SU-DHL-6 (cell line): ENCODE data around the gene UTF1.

Experiments used
- CTCF ChIP-seq: fragments of 200-600 bp; sonication (generic); IDR thresholded peaks from one replicate; pipeline ENCODE4 v1.5.1; 2017; ENCODE audit warnings: antibody characterized with exemption, mild to moderate bottlenecking, low read length, moderate library complexity; ENCODE audit not compliant: insufficient read depth, poor library complexity, severe bottlenecking
- EZH2phosphoT487 ChIP-seq: fragments of 200-600 bp; sonication (generic), shearing (Covaris generic); conservative IDR thresholded peaks from 2 replicates; pipeline ENCODE4 v1.6.1; 2018; ENCODE audit warnings: mild to moderate bottlenecking, antibody characterized with exemption, low read length, moderate library complexity, mixed read lengths

DNA sequence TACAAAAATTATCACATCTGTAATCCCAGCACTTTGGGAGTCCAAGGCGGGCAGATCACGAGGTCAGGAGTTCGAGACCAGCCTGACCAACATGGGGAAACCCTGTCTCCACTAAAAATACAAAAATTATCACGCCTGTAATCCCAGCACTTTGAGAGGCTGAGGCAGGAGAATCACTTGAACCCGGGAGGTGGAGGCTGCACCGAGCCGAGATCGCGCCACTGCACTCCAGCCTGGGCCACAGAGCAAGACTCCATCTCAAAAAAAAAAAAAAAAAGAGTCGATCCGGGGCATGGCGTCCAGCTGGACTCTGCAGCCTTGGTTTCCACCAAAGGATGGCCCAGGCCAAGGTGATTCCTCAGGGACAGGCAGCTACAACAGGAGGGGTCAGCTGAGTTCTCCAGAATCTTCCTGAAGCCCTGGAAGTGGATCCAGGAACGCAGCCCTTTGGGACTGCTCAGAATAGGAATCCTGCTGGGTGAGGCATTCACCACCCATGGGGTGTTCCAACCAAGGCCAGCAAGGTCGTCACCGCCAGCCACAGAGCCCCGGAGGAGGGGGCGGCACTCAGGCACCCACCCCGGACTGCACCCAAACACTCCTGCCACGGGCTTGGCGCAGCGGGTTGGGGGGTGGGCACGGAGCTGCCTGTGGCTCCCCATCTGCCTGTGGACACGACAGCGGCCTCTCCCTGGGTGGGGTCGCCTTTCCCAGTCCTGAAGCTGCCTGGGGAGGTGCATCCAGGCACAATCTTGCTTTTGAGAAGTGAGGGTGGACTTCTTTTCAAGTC lies 12.0 kb upstream of the UTF1 start:
- TF ChIP-seq CTCF = no peak
- no peak for TF ChIP-seq EZH2phosphoT487
